Measurements from ENCODE around the gene RSPO3. TPM values are rescaled to one million over a fixed set of nuclear protein-coding genes. Genes with fewer than 3 reads are reported as not detected.

RSPO3 gene
- total and polyA plus RNA-seq, 2 of the 4 experiments (the other 2 are of a cell fraction), result not detected

- no peak overlapping the region for H4K5ac ChIP-seq (ENCODE audit: low read depth, low read length)
- no peak overlapping the region for H2AK5ac ChIP-seq (ENCODE audit: low read depth, low read length)
- in situ Hi-C loops (cut with MboI; ENCODE audit: low sequenced_read_pairs) (loop anchor here (25.0 kb wide), 1 partner anchor 1083 kb away; no protein-coding TSS in a partner anchor), dilution Hi-C loops (cut with HindIII; ENCODE audit: low sequenced_read_pairs, unreplicated experiment) (no loop called here), intact Hi-C loops (cut with micrococcal nuclease) (loop anchor here (2.0 to 10.0 kb wide), 5 partner anchors 72 to 1805 kb away; no protein-coding TSS in a partner anchor)
- 16% methylated on average over 10 of the region's 37 CpGs; no CpG with 5 or more reads in 1 of the 2 experiments for WGBS, 2 experiments (ENCODE audit: extremely low coverage in 2 of 2, insufficient read length in 1 of 2)
- H3K9ac ChIP-seq (ENCODE audit: low read depth, low read length), result no peak overlapping the region
- H3K27ac ChIP-seq (ENCODE audit: insufficient read depth, low read length), result no peak overlapping the region
- H2BK15ac ChIP-seq (ENCODE audit: low read depth, low read length), result no peak overlapping the region
- ChIA-PET POLR2A (ENCODE audit: unreplicated experiment) (no interaction called here), CTCF (interaction anchor here (0.9 kb wide), 1 partner anchor 35 kb away, joined by 4 read pairs; no protein-coding TSS in a partner anchor)
- no TSS peak for BruUV-seq (replicated peaks)
- peak overlapping the region; percentile 69 for H2AFZ ChIP-seq (replicated peaks; ENCODE audit: low read length, poor library complexity)
- no peaks in the 10 kb centered on the region for H3K79me1 ChIP-seq (ENCODE audit: low read depth in 1 of 2, low read length in 2 of 2)
- no peak overlapping the region for H4K91ac ChIP-seq (ENCODE audit: insufficient read depth, low read depth, low read length)
- no peak overlapping the region for H2BK120ac ChIP-seq (ENCODE audit: low read depth, low read length)
- no peak overlapping the region for H4K8ac ChIP-seq (ENCODE audit: low read depth in 2 of 2, low read length in 2 of 2)
- DNase-seq (no peak), ATAC-seq (ENCODE audit: low read depth) (no peak)
- H3K9me3 ChIP-seq (ENCODE audit: control insufficient read depth, insufficient read depth, low read length), result no peaks in the 10 kb centered on the region
- H3K4me1 ChIP-seq (ENCODE audit: control insufficient read depth, insufficient read depth, low read length), result no peaks in the 10 kb centered on the region; the same call in 1 of the 2 replicates
- H3K4ac ChIP-seq (ENCODE audit: low read depth, low read length), result no peak overlapping the region
- no peak overlapping the region for H3K23ac ChIP-seq (ENCODE audit: low read depth, low read length)
- no peak overlapping the region for H3K56ac ChIP-seq (ENCODE audit: extremely low read depth, insufficient read depth, low read length)
- H3K14ac ChIP-seq (replicated peaks; ENCODE audit: low read depth, low read length), result no peak overlapping the region
- H4K20me1 ChIP-seq (ENCODE audit: insufficient read depth, low read length), result no peaks in the 10 kb centered on the region
- H3K27me3 ChIP-seq (ENCODE audit: control insufficient read depth, insufficient read depth, low read length), result peaks cover 48% of the 10 kb centered on the region
- H3K18ac ChIP-seq (ENCODE audit: low read depth, low read length), result no peak overlapping the region
- peak overlapping the region; percentile 68; the same call in 1 of the 2 replicates for H3K4me2 ChIP-seq (ENCODE audit: low read depth, low read length)
- H2BK20ac ChIP-seq (ENCODE audit: low read depth, low read length), result no peak overlapping the region
- H3K4me3 ChIP-seq (ENCODE audit: insufficient read depth, low read depth, low read length), result peak overlapping the region; percentile 53; the same call in 1 of the 2 replicates
- H2BK5ac ChIP-seq (ENCODE audit: low read depth, low read length, poor library complexity, severe bottlenecking), result no peak overlapping the region
- no peaks in the 10 kb centered on the region for H3K9me1 ChIP-seq (ENCODE audit: insufficient read depth, low read length)
- TF ChIP-seq USF2 (IDR thresholded peaks at IDR 0.05; ENCODE audit: low read depth, low read length), result no peak
- TF ChIP-seq, protein P1, sequence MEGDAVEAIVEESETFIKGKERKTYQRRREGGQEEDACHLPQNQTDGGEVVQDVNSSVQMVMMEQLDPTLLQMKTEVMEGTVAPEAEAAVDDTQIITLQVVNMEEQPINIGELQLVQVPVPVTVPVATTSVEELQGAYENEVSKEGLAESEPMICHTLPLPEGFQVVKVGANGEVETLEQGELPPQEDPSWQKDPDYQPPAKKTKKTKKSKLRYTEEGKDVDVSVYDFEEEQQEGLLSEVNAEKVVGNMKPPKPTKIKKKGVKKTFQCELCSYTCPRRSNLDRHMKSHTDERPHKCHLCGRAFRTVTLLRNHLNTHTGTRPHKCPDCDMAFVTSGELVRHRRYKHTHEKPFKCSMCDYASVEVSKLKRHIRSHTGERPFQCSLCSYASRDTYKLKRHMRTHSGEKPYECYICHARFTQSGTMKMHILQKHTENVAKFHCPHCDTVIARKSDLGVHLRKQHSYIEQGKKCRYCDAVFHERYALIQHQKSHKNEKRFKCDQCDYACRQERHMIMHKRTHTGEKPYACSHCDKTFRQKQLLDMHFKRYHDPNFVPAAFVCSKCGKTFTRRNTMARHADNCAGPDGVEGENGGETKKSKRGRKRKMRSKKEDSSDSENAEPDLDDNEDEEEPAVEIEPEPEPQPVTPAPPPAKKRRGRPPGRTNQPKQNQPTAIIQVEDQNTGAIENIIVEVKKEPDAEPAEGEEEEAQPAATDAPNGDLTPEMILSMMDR (conservative IDR thresholded peaks at IDR 0.05; ENCODE audit: low read depth, low read length), result no peak
- no peak for TF ChIP-seq SMC3 (IDR thresholded peaks at IDR 0.05; ENCODE audit: low read depth, low read length)
- no peak for TF ChIP-seq FOS (IDR thresholded peaks at IDR 0.05; ENCODE audit: low read depth, low read length)
- TF ChIP-seq RCOR1 (IDR thresholded peaks at IDR 0.05; ENCODE audit: insufficient replicate concordance, low read length), result no peak
- no peak for TF ChIP-seq POLR2A (IDR thresholded peaks at IDR 0.05; ENCODE audit: low read depth, low read length)
- no peak for TF ChIP-seq RFX5 (IDR thresholded peaks at IDR 0.05; ENCODE audit: low read depth, low read length)
- TF ChIP-seq RAD21 (IDR thresholded peaks at IDR 0.05; ENCODE audit: low read length), result no peak
- no peak for TF ChIP-seq BHLHE40 (IDR thresholded peaks at IDR 0.05; ENCODE audit: low read depth, low read length)
- TF ChIP-seq MAFK (IDR thresholded peaks at IDR 0.05; ENCODE audit: low read depth, low read length), result no peak
- TF ChIP-seq NFE2L2 (IDR thresholded peaks at IDR 0.05; ENCODE audit: low read depth, low read length), result no peak
- TF ChIP-seq MXI1 (IDR thresholded peaks at IDR 0.05; ENCODE audit: borderline replicate concordance, low read depth, low read length), result no peak
- no peak for TF ChIP-seq MAZ (IDR thresholded peaks at IDR 0.05; ENCODE audit: borderline replicate concordance, low read depth, low read length)
- H2AK9ac ChIP-seq (replicated peaks; ENCODE audit: low read depth, low read length, poor library complexity), result no peak overlapping the region
- H3K36me3 ChIP-seq (ENCODE audit: control insufficient read depth, insufficient read depth, low read length), result no peaks in the 10 kb centered on the region
Measured at GRCh38 chr6:127120023-127120786, 1.7 kb downstream of the RSPO3 start.

All from IMR-90 (cell line).